Gastrocnemius medialis (tissue), 4 donors: Measurements from ENCODE around the gene CDCA4.

Experiments
- CTCF ChIP-seq, 5 experiments: fragments of 450-650 bp in 3 of 5; fragments of 200-600 bp in 2 of 5; sonication (generic) in 2 of 5; IDR thresholded peaks in 4 of 5; conservative IDR thresholded peaks in 1 of 5; 1 replicate in 4 of 5; 2 replicates in 1 of 5; pipeline ENCODE4 v1.5.1; 2016 to 2019; ENCODE audit warnings: antibody characterized with exemption in 5 of 5, mild to moderate bottlenecking in 3 of 5, moderate library complexity in 3 of 5
- POLR2A ChIP-seq, 2 donors: fragments of 450-650 bp; IDR thresholded peaks; one replicate each; pipeline ENCODE4 v1.6.1; 2017; ENCODE audit warnings: antibody characterized with exemption in 2 of 2, mild to moderate bottlenecking in 2 of 2, moderate library complexity in 2 of 2

- TF ChIP-seq CTCF (IDR thresholded peaks at IDR 0.05 in 4 of 5, conservative IDR thresholded peaks at IDR 0.05 in 1 of 5): no peak
- no peak for TF ChIP-seq POLR2A (IDR thresholded peaks at IDR 0.05)
Measured at GRCh38 chr14:105042813-105043212, 21.9 kb upstream of the CDCA4 start.
